Subcutaneous abdominal adipose tissue (tissue), 5 donors: ENCODE results near the gene GRK6.
A peak's percentile ranks its signal among the peaks of the same experiment; 100 is the strongest.

Experiments used
- H3K27ac ChIP-seq: one replicate; pipeline ENCODE4 v1.7.0; 2013; ENCODE audit warnings: low read depth, mild to moderate bottlenecking, inconsistent platforms, low read length, moderate library complexity
- H3K27me3 ChIP-seq, 5 donors: one replicate each; pipeline ENCODE4 v1.7.0; 2013; ENCODE audit warnings: low read length in 5 of 5, inconsistent platforms in 1 of 5; ENCODE audit not compliant: control insufficient read depth in 5 of 5, insufficient read depth in 4 of 5
- H3K36me3 ChIP-seq, 5 donors: one replicate each; pipeline ENCODE4 v1.7.0; 2013; ENCODE audit warnings: low read length in 5 of 5; ENCODE audit not compliant: control insufficient read depth in 5 of 5, insufficient read depth in 5 of 5
- H3K4me1 ChIP-seq, 5 donors: one replicate each; pipeline ENCODE4 v1.7.0; 2013; ENCODE audit warnings: low read length in 5 of 5, mild to moderate bottlenecking in 3 of 5, moderate library complexity in 1 of 5; ENCODE audit not compliant: control insufficient read depth in 5 of 5, insufficient read depth in 5 of 5
- H3K4me3 ChIP-seq, 5 donors: one replicate each; pipeline ENCODE4 v1.7.0; 2013; ENCODE audit warnings: low read length in 5 of 5, low read depth in 1 of 5
- H3K9ac ChIP-seq, 5 donors: one replicate each; pipeline ENCODE4 v1.7.0; 2013; ENCODE audit warnings: low read length in 5 of 5, mild to moderate bottlenecking in 4 of 5, moderate library complexity in 3 of 5
- H3K9me3 ChIP-seq, 5 donors: one replicate each; pipeline ENCODE4 v1.7.0; 2013; ENCODE audit warnings: low read length in 5 of 5; ENCODE audit not compliant: control insufficient read depth in 5 of 5
- donor health status: healthy.
- donor health status: healthy.
- donor health status: healthy.
- donor health status: healthy.
- donor health status: healthy.

The GRK6 gene

DNA sequence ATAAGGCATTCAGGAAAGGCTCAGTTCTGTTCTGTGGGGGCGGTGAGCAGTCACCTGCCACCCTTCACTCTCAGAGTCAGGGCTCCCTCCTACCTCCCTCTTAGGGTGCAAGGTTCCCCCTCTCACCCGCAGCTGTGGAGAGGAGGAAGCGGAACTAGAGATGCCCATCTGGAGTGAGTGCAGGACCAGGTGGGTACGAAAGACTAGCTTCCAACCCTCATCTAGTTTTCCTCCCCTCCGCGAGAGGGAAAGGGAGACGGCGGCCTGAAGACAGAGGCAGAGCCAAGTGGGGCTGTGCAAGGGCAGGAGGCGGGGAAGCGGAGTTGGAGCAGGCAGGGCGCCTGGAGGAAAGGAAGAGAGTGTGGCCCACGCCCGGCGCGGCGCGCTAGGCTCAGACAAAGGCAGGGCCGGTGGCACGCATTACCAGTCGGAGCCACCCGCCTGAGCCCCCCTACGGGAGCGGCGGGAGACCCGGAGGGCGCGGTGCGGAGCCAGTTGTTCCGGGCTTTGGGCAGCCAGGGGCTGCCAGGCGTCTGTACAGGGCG lies 27.4 kb downstream of the GRK6 start:
- Histone ChIP-seq H3K9me3 (no peaks in the 10 kb centered on the region), H3K9ac (peak overlapping the region in 1 of 5 donors; percentile 4), H3K4me1 (peaks cover 0 to 34% (median 33%) of the 10 kb centered on the region in 5 donors), H3K4me3 (peak overlapping the region in 2 of 5 donors; percentile 65 to 76), H3K36me3 (peaks cover 0 to 14% (median 13%) of the 10 kb centered on the region in 5 donors), H3K27ac (no peak overlapping the region), H3K27me3 (peaks cover 25 to 34% (median 31%) of the 10 kb centered on the region in 5 donors)

DNA sequence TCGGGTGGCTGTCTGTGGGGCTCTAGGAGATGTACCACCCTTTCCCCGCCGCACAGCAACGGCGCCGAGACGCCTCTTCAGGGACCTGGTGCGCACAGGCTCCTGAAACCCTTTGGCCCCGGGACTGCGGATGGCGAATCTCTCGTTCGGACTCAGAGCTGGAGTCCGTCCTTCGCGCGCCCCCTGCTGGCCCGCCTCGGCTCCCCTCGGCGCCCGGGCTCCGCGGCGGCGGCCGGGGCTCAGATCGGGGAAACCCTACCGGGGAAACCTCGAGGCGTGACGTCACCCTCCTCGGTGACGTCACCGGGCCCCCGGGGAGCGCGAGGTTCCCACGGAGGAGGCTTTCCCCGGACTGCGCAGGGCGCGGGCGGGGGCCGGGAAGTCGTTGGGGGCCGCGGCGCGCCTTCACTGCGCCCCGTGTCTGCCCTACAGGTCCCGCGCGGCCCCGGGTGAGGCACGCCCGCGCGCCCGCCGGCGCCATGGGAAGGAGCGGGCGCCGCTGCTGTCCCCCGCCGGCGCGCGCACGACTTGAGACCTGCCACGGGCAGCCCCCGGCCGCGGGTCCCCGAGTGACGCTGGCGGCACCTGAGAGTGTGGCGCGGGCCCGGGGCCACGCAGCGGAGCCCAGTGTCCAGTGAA lies 28.0 kb downstream of the GRK6 start:
- H3K36me3 ChIP-seq, result peaks cover 0 to 17% (median 14%) of the 10 kb centered on the region in 5 donors
- H3K9ac ChIP-seq, result peak overlapping the region in 3 of 5 donors; percentile 22 to 62 (median 55)
- peak overlapping the region; percentile 46 for H3K27ac ChIP-seq
- H3K9me3 ChIP-seq, result no peaks in the 10 kb centered on the region
- peaks cover 23 to 33% (median 26%) of the 10 kb centered on the region in 5 donors for H3K27me3 ChIP-seq
- peak overlapping the region in 4 of 5 donors; percentile 57 to 76 (median 68) for H3K4me3 ChIP-seq
- H3K4me1 ChIP-seq, result peaks cover 0 to 34% (median 33%) of the 10 kb centered on the region in 5 donors

DNA sequence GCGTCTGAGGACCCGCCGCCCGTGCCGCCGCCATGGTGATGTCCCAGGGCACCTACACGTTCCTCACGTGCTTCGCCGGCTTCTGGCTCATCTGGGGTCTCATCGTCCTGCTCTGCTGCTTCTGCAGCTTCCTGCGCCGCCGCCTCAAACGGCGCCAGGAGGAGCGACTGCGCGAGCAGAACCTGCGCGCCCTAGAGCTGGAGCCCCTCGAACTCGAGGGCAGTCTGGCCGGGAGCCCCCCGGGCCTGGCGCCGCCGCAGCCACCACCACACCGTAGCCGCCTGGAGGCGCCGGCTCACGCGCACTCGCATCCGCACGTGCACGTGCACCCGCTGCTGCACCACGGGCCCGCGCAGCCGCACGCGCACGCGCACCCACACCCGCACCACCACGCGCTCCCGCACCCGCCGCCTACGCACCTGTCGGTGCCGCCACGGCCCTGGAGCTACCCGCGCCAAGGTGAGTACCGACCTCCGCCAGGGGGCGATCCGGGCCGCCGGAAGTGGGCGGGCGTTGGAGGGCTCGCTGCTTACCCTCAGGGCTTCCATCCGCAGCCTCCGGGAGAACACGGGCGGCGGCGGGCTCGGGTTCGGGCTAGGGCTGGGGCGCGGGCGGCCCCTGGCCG lies 28.7 kb downstream of the GRK6 start:
- Histone ChIP-seq H3K4me3 (peak overlapping the region in 4 of 5 donors; percentile 57 to 76 (median 68)), H3K36me3 (peaks cover 0 to 23% (median 19%) of the 10 kb centered on the region in 5 donors), H3K9me3 (no peaks in the 10 kb centered on the region), H3K27ac (peak overlapping the region; percentile 46), H3K9ac (peak overlapping the region in 4 of 5 donors; percentile 22 to 69 (median 46)), H3K4me1 (peaks cover 0 to 34% (median 33%) of the 10 kb centered on the region in 5 donors), H3K27me3 (peaks cover 18 to 26% (median 19%) of the 10 kb centered on the region in 5 donors)

DNA sequence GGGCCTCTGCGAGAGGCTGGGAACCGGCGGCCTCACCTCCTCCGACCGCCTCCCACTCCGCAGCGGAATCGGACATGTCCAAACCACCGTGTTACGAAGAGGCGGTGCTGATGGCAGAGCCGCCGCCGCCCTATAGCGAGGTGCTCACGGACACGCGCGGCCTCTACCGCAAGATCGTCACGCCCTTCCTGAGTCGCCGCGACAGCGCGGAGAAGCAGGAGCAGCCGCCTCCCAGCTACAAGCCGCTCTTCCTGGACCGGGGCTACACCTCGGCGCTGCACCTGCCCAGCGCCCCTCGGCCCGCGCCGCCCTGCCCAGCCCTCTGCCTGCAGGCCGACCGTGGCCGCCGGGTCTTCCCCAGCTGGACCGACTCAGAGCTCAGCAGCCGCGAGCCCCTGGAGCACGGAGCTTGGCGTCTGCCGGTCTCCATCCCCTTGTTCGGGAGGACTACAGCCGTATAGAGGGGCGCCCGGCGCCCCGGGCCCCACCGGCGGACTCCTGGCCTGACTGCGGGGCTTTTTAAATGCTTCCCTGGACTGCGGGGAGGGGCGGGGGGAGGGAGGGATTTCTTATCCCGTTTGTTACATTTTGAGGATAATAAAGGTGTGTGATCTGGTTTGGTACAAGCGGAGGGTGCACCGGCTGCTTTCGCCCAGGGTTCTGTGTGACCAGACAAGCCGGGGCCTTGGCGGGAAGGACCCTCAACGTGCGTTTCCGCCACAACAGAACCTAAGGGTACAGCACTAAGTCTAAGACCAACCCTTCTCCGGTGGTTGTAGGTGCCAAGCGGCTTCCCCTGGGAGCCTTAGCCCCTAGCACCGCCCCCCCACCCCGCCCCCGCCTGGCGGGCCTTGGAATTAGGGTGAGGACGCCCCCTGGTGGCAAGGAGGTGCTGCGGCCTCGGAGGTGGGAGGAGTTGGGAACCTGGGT lies 29.4 kb downstream of the GRK6 start:
- H3K9me3 ChIP-seq, result no peaks in the 10 kb centered on the region
- peak overlapping the region in 4 of 5 donors; percentile 17 to 69 (median 45) for H3K9ac ChIP-seq
- H3K27ac ChIP-seq, result peak overlapping the region; percentile 46
- H3K27me3 ChIP-seq, result peaks cover 11 to 22% (median 13%) of the 10 kb centered on the region in 5 donors
- peaks cover 0 to 27% (median 22%) of the 10 kb centered on the region in 5 donors for H3K36me3 ChIP-seq
- H3K4me3 ChIP-seq, result peak overlapping the region; percentile 57 to 76 (median 65)
- peaks cover 0 to 34% (median 33%) of the 10 kb centered on the region in 5 donors for H3K4me1 ChIP-seq

DNA sequence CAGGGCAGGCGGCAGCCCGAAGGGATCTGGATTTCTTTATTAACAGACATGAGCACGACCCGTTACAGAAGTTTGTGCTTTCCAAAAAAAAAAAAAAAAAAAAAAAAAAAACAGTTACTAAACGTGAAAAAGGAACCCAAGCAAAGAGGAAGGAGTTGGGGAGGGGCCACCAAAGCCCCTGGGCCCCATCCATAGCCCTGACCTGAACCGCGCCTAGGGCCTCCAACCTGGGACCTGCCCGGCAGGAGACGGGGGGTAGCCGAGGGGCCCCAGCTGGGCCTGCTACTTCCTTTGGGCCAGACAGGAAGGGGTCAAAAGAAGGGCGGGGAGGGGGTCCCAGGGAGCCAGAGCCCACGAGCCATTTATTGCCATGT lies 30.1 kb downstream of the GRK6 start:
- Histone ChIP-seq H3K27ac (peak overlapping the region; percentile 37), H3K36me3 (peaks cover 0 to 29% (median 22%) of the 10 kb centered on the region in 5 donors), H3K27me3 (peaks cover 8 to 19% (median 11%) of the 10 kb centered on the region in 5 donors), H3K9me3 (no peaks in the 10 kb centered on the region), H3K4me3 (no peak overlapping the region), H3K9ac (no peak overlapping the region), H3K4me1 (peaks cover 0 to 38% (median 34%) of the 10 kb centered on the region in 5 donors)

DNA sequence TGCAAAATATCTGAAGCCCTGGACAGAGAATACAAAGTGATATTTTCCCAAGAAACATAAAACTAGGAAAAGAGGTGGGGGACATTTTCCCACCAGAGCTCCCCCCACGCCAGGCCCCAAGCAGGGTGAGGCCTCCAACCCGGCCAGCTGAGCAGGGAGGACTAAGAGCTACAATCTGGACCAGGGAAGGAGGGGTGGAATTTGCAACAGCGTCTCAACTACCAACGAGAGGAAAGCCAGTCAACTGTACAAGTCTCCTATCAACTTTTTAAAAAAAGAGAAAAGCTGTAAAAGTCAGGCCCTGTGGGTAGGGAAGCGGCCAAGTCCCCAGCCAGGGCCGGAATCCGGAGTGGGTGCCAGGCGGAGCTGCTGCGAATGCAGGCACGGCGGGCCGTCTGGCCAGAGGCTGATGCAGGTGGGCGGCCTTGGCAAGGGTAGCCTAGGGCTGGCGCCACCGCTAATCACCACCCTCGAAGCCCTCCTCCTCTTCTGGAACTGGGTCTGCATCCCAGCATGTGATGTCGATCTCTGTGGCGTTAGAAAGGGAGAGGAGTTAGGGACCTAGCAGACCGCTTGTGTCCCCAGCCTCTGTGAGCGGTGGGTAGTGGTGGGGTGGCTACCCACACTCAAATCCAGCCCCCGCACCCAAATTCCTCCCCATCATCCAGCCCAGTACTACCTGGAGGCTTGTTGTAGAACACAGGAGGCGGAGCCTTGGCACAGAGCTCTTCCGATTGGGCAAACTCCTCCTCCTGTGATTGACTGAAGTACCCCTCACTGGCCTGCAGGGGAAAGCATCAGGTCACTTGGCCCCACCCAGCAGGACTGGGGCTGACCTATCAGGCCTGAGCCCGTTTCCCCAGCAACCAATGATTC lies 30.7 kb downstream of the GRK6 start:
- Histone ChIP-seq H3K4me1 (peaks cover 0 to 45% (median 40%) of the 10 kb centered on the region in 5 donors), H3K4me3 (no peak overlapping the region), H3K9ac (no peak overlapping the region), H3K27ac (peak overlapping the region; percentile 37), H3K9me3 (no peaks in the 10 kb centered on the region), H3K27me3 (peaks cover 8 to 16% (median 8%) of the 10 kb centered on the region in 5 donors), H3K36me3 (peaks cover 0 to 29% (median 22%) of the 10 kb centered on the region in 5 donors)

DNA sequence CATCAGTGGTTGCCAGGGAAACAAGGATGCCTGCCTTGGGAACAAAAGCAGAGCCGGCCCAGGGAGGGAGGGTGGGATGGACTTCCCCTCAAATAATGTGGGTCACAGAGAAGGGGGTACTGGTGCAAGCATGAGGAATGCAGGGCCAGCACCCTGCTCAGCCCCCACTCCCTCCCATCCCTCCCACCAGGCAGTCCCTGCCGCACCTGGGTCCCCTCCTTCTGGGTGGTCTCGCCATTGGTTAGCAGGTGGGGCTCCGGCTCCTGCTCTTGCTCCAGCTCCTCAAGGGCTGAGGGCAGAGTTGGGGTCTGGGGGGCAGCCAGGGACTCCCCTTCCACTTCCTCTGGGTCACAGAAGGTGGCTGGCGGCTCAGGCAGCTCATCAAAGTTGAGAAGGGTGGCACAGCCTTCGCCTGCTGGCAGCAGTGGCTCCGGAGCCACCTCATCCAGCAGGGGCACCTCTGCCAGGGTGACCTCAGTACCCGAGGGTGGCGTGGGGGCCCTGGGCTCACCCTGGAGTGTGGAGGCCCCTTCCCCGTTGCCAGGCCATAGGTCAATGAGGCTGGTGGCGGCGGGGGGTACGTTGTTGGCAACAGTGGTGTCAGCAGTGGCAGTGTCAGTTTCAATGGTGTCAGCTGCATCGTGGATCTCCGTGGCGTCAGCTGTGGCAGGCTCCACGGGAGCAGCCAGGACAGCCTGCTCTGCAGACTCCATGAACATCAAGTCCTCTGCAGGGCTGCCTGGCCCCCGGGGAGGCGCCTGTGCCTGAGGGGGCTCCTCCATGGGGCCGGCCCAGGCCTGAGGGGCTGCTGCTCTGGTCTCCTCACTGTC lies 31.6 kb downstream of the GRK6 start:
- H3K9ac ChIP-seq, result no peak overlapping the region
- H3K9me3 ChIP-seq, result no peaks in the 10 kb centered on the region
- peaks cover 0 to 29% (median 22%) of the 10 kb centered on the region in 5 donors for H3K36me3 ChIP-seq
- peaks cover 0 to 51% (median 45%) of the 10 kb centered on the region in 5 donors for H3K4me1 ChIP-seq
- H3K27me3 ChIP-seq, result peaks cover 0 to 8% (median 5%) of the 10 kb centered on the region in 5 donors
- no peak overlapping the region for H3K27ac ChIP-seq
- no peak overlapping the region for H3K4me3 ChIP-seq

DNA sequence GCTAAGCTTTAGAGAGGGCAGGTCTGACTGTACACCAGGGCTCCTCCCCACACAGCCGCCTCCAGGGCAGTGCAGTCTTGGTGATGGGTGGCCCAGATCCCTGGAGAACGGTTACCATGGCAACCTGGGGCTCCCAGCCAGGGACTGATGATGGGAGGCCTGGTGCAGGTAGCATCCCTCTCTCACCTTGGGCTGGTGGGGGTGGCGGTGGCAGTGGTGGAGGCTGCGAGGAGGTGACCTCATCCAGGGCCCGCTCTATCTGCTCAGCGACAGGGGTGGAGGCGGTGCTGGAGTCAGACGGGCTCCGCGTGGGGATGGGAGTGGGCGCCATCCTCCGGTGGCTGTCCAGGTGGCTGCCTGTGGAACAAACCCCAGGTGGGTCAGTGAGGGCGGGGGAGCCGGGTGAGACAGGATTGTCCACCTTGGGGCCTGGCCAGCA lies 32.5 kb downstream of the GRK6 start:
- H3K36me3 ChIP-seq, result peaks cover 0 to 29% (median 22%) of the 10 kb centered on the region in 5 donors
- no peaks in the 10 kb centered on the region for H3K9me3 ChIP-seq
- no peak overlapping the region for H3K9ac ChIP-seq
- H3K4me1 ChIP-seq, result peaks cover 0 to 48% (median 42%) of the 10 kb centered on the region in 5 donors
- no peak overlapping the region for H3K27ac ChIP-seq
- H3K4me3 ChIP-seq, result no peak overlapping the region
- peaks cover 0 to 2% (median 0%) of the 10 kb centered on the region in 5 donors for H3K27me3 ChIP-seq
